ENCODE results near the gene ATP6V0B.

Gene ATP6V0B

GRCh38 chr1:44020464-44020863, 45.7 kb downstream of the ATP6V0B start:
- ChIA-PET CTCF (interaction anchor here (1.0 to 6.6 kb wide), 5 partner anchors 8 to 27 kb away, joined by 3 to 42 read pairs (median 7); partner anchors contain the start of gene SLC6A9), POLR2A (interaction anchor here (0.5 kb wide), 1 partner anchor 959 kb away, joined by 3 read pairs; no protein-coding TSS in a partner anchor)
- TF ChIP-seq CTCF (IDR thresholded peaks at IDR 0.05; ENCODE audit: control extremely low read depth, extremely low read depth, low read depth, missing control alignments) = no peak
- no peak for DNase-seq (ENCODE audit: extremely low spot score)

GRCh38 chr1:44021156-44021555, 46.4 kb downstream of the ATP6V0B start:
- ChIA-PET CTCF (interaction anchor here (1.0 to 6.6 kb wide), 6 partner anchors 7 to 258 kb away, joined by 3 to 42 read pairs (median 6); partner anchors contain the start of gene SLC6A9), POLR2A (no interaction called here)
- no peak for TF ChIP-seq CTCF (IDR thresholded peaks at IDR 0.05; ENCODE audit: control extremely low read depth, extremely low read depth, low read depth, missing control alignments)
- no peak for DNase-seq (ENCODE audit: extremely low spot score)

GRCh38 chr1:44021581-44022321, 47.0 kb downstream of the ATP6V0B start:
- no peak for TF ChIP-seq CTCF (IDR thresholded peaks at IDR 0.05; ENCODE audit: control extremely low read depth, extremely low read depth, low read depth, missing control alignments)
- POLR2A ChIA-PET = no interaction called here
- CTCF ChIA-PET = interaction anchor here (1.3 to 6.6 kb wide), 7 partner anchors 10 to 259 kb away, joined by 3 to 42 read pairs (median 4); partner anchors contain the start of gene SLC6A9
- DNase-seq (ENCODE audit: extremely low spot score) = no peak

GRCh38 chr1:44024031-44024902, 49.5 kb downstream of the ATP6V0B start:
- no peak for DNase-seq (ENCODE audit: extremely low spot score)
- no peak for TF ChIP-seq CTCF (IDR thresholded peaks at IDR 0.05; ENCODE audit: control extremely low read depth, extremely low read depth, low read depth, missing control alignments)
- ChIA-PET POLR2A (no interaction called here), CTCF (interaction anchor here (1.4 to 3.7 kb wide), 3 partner anchors 11 to 19 kb away, joined by 3 to 20 read pairs (median 4); no protein-coding TSS in a partner anchor)

- DNase-seq (ENCODE audit: extremely low spot score) = no peak
- POLR2A ChIA-PET = no interaction called here
- CTCF ChIA-PET = interaction anchor here (0.6 to 3.7 kb wide), 5 partner anchors 11 to 72 kb away, joined by 3 to 20 read pairs (median 4); no protein-coding TSS in a partner anchor
- no peak for TF ChIP-seq CTCF (IDR thresholded peaks at IDR 0.05; ENCODE audit: control extremely low read depth, extremely low read depth, low read depth, missing control alignments)
These were observed 50.3 kb downstream of the ATP6V0B start for GRCh38 chr1:44024903-44025525.

- DNase-seq (ENCODE audit: extremely low spot score) = no peak
- POLR2A ChIA-PET = no interaction called here
- no peak for TF ChIP-seq CTCF (IDR thresholded peaks at IDR 0.05; ENCODE audit: control extremely low read depth, extremely low read depth, low read depth, missing control alignments)
- CTCF ChIA-PET = interaction anchor here (0.6 to 3.7 kb wide), 4 partner anchors 10 to 72 kb away, joined by 3 to 20 read pairs (median 8); no protein-coding TSS in a partner anchor
These were observed 51.1 kb downstream of the ATP6V0B start for GRCh38 chr1:44025816-44026215.
